Endothelial cell of umbilical vein (primary cell): Measurements from ENCODE around the gene CLDN14. TPM values are rescaled to one million over a fixed set of nuclear protein-coding genes. Genes with fewer than 3 reads are reported as not detected.

Experiments used
- BruUV-seq: library from RNA; stranded (reverse); fragments of 400-500 nt; replicated peaks from 2 replicates; lab custom pipeline; 2021; lab: Mats Ljungman, UMichigan
- CTCF ChIA-PET: fragments of 300-600, 350-600 bp; sonication (Branson Sonifier 250); formaldehyde crosslinking; loops from one replicate; lab custom pipeline; 2021; ENCODE audit warnings: antibody characterized with exemption, inconsistent platforms; lab: Charles Lee
- POLR2A ChIA-PET: fragments of 300-600, 350-600 bp; sonication (Branson Sonifier 250); formaldehyde crosslinking; loops from one replicate; lab custom pipeline; 2021; ENCODE audit warnings: antibody characterized with exemption, inconsistent platforms; lab: Charles Lee
- DNase-seq: peaks from one replicate; pipeline ENCODE4 v3.0.0-alpha.2; 2011; ENCODE audit warnings: low read depth, low spot score
- FAIRE-seq: peaks from 2 replicates; lab custom pipeline; 2011; peaks lifted over from hg19 to GRCh38; lab: Jason Lieb, UNC
- H2AFZ ChIP-seq: 2 replicates; pipeline ENCODE4 v1.6.0; 2012; ENCODE audit warnings: low read depth, low read length, control low read depth, inconsistent platforms
- H3K27ac ChIP-seq: 2 replicates; pipeline ENCODE4 v1.5.1; 2011; ENCODE audit warnings: low read depth, mild to moderate bottlenecking, control low read depth, low read length, moderate library complexity; ENCODE audit not compliant: insufficient read depth
- H3K27me3 ChIP-seq, 2 experiments: 2 replicates each; pipeline versions ENCODE4 v1.6.0 to v1.6.1; 2011; ENCODE audit warnings: low read length in 2 of 2, mixed read lengths in 1 of 2; ENCODE audit not compliant: control insufficient read depth in 2 of 2, insufficient read depth in 2 of 2
- H3K36me3 ChIP-seq, 2 experiments: 2 replicates in 1 of 2; 3 replicates in 1 of 2; pipeline ENCODE4 v1.5.1; 2011; ENCODE audit warnings: low read length in 2 of 2, mild to moderate bottlenecking in 1 of 2, moderate library complexity in 1 of 2; ENCODE audit not compliant: control insufficient read depth in 2 of 2, insufficient read depth in 2 of 2; ENCODE audit errors: extremely low read depth in 1 of 2
- H3K4me1 ChIP-seq: 3 replicates; pipeline ENCODE4 v1.5.1; 2011; ENCODE audit warnings: mild to moderate bottlenecking, low read length; ENCODE audit not compliant: control insufficient read depth, insufficient read depth; ENCODE audit errors: extremely low read depth
- H3K4me2 ChIP-seq: 2 replicates; pipeline ENCODE4 v1.6.1; 2011; ENCODE audit warnings: low read length, control low read depth, mixed read lengths; ENCODE audit not compliant: insufficient read depth
- H3K4me3 ChIP-seq, 3 experiments: fragments of 200-600 bp in 1 of 3; sonication (generic), shearing (Covaris generic) in 1 of 3; replicated peaks in 1 of 3; 2 replicates each; pipeline ENCODE4 v1.5.1; 2011 to 2016; ENCODE audit warnings: control low read depth in 3 of 3, low read length in 3 of 3, mild to moderate bottlenecking in 2 of 3, inconsistent platforms in 1 of 3, low read depth in 1 of 3, moderate library complexity in 1 of 3; ENCODE audit not compliant: insufficient read depth in 1 of 3
- H3K79me2 ChIP-seq: 2 replicates; pipeline ENCODE4 v1.6.0; 2012; ENCODE audit warnings: low read length, inconsistent platforms; ENCODE audit not compliant: control insufficient read depth, insufficient read depth
- H3K9ac ChIP-seq: replicated peaks from 2 replicates; pipeline ENCODE3; 2011; ENCODE audit warnings: low read length, control low read depth; ENCODE audit not compliant: insufficient read depth; ENCODE audit errors: extremely low read depth
- H3K9me1 ChIP-seq: replicated peaks from 3 replicates; pipeline ENCODE4 v1.6.0; 2011; ENCODE audit warnings: mild to moderate bottlenecking, low read length; ENCODE audit not compliant: control insufficient read depth, insufficient read depth; ENCODE audit errors: extremely low read depth
- H3K9me3 ChIP-seq: replicated peaks from 2 replicates; pipeline ENCODE4 v1.5.1; 2012; ENCODE audit warnings: low read length, inconsistent platforms; ENCODE audit not compliant: control insufficient read depth, insufficient read depth
- H4K20me1 ChIP-seq: replicated peaks from 2 replicates; pipeline ENCODE3; 2011; ENCODE audit warnings: mild to moderate bottlenecking, low read length; ENCODE audit not compliant: control insufficient read depth, insufficient read depth; ENCODE audit errors: extremely low read depth
- GATA2 ChIP-seq: IDR thresholded peaks from 2 replicates; pipeline ENCODE4 v1.7.0; 2011; ENCODE audit warnings: low read depth, mild to moderate bottlenecking, moderate library complexity, mixed read lengths, low read length; ENCODE audit not compliant: insufficient read length, insufficient read depth
- POLR2A ChIP-seq: IDR thresholded peaks from 2 replicates; pipeline ENCODE4 v1.6.1; 2012; ENCODE audit warnings: low read depth, mild to moderate bottlenecking, control low read depth, low read length
- POLR2AphosphoS5 ChIP-seq: IDR thresholded peaks from 2 replicates; pipeline ENCODE4 v1.6.1; 2012; ENCODE audit warnings: low read depth, mild to moderate bottlenecking, control low read depth, low read length, moderate library complexity; ENCODE audit not compliant: insufficient read depth
- dilution Hi-C: fragments of 300-500 bp; cut with MboI; formaldehyde crosslinking; loops from one replicate; pipeline ENCODE4 v1.15.0; 2019; ENCODE audit warnings: low sequenced_read_pairs; ENCODE audit not compliant: extremely low pct_ligation_motif_present
- intact Hi-C: fragments of 100-400 bp; cut with micrococcal nuclease; formaldehyde crosslinking; loops from one replicate; pipeline ENCODE4 v1.10.0; 2022
- polyA plus RNA-seq, 4 experiments: library from polyadenylated mRNA; depleted of rRNA in 3 of 4; stranded (reverse) in 3 of 4; unstranded in 1 of 4; fragments of >200 nt; gene quantifications; 2 replicates each; pipeline versions ENCODE4 v1.2.1 to v1.2.3, GENCODE V29; 2011 to 2012; ENCODE audit warnings: missing spikeins in 1 of 4
- total RNA-seq: library from RNA; stranded (reverse); gene quantifications from 2 replicates; pipeline ENCODE4 v1.2.3, GENCODE V29; 2021
- TF ChIP-seq, protein P1 (sequence below), 2 donors: IDR thresholded peaks; 1 replicate in 1 of 2; 2 replicates in 1 of 2; pipeline ENCODE4 v1.5.1; 2011; ENCODE audit warnings: low read length in 2 of 2, mild to moderate bottlenecking in 2 of 2, moderate library complexity in 2 of 2, control low read depth in 1 of 2, inconsistent platforms in 1 of 2, low read depth in 1 of 2; ENCODE audit not compliant: insufficient read depth in 1 of 2; ENCODE audit errors: extremely low read depth in 1 of 2

The CLDN14 gene
- total and polyA plus RNA-seq, 2 donors (not counting 3 experiments of a cell fraction or from before 2014, with no cell fraction given), result 1.0 to 2.5 TPM

DNA sequence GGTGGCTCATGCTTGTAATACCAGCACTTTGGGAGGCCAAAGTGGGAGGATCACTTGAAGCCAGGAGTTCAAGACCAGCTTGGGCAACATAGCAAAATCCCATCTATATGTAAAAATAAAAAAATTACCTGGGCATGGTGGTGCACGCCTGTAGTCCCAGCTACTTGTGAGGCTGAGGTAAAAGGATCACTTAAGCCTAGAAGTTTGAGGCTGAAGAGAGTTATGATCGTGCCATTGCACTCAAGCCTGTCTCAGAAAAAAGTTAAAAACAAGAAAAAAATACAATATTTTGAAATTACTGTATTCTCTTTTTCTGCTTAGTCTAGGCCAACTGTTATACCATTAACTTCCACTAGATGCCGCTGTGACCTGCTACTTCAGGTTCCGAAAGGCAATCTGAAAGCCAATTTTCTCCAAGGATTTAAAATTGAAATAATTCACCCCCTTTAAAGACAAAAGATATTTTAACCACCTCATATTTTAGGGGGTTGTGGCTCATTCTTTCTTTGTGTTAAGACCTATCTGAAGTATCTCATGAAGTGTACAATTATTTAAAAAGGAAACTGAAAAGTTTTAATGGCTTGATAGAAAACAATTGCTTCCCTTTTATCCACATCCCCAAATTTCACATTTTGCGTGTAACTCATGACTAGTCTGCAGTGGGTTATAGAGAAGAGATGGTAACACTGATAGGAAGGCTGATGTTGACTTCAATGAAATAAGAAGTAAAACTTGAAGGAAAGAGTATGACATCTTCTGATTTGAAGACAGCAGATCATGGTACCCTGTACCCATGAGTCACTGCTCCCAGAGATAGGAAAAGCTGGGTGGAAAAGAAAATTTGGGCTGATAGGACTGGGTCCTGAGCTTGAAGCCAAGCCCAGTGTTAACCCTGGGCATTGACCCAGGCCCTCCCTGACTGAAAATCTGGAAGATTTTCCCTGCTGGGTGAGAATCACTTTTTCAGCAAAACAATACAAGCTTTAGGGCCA is 24.4 kb upstream of the CLDN14 start:
- peak; percentile 78 for FAIRE-seq
- H3K27me3 ChIP-seq, result no peaks in the 10 kb centered on the region
- H2AFZ ChIP-seq, result no peak overlapping the region
- H3K9me1 ChIP-seq, result no peaks in the 10 kb centered on the region
- POLR2A ChIA-PET, result no interaction called here
- H3K4me2 ChIP-seq, result no peak overlapping the region
- DNase-seq, result peak; percentile 55
- no TSS peak for BruUV-seq
- dilution Hi-C loops, result no loop called here
- no peaks in the 10 kb centered on the region for H3K4me1 ChIP-seq
- H3K79me2 ChIP-seq, result no peaks in the 10 kb centered on the region
- H3K9me3 ChIP-seq, result no peaks in the 10 kb centered on the region
- no peak overlapping the region for H3K4me3 ChIP-seq
- no peaks in the 10 kb centered on the region for H4K20me1 ChIP-seq
- CTCF ChIA-PET, result interaction anchor here (0.7 to 3.1 kb wide), 16 partner anchors 9 to 423 kb away, joined by 3 to 14 read pairs (median 4); no protein-coding TSS in a partner anchor
- H3K9ac ChIP-seq, result no peak overlapping the region
- intact Hi-C loops, result loop anchor here (1.0 to 5.0 kb wide), 5 partner anchors 84 to 423 kb away; no protein-coding TSS in a partner anchor
- H3K27ac ChIP-seq, result no peak overlapping the region
- H3K36me3 ChIP-seq, result peaks cover 0 to 2% of the 10 kb centered on the region in 2 experiments
- TF ChIP-seq, protein P1, sequence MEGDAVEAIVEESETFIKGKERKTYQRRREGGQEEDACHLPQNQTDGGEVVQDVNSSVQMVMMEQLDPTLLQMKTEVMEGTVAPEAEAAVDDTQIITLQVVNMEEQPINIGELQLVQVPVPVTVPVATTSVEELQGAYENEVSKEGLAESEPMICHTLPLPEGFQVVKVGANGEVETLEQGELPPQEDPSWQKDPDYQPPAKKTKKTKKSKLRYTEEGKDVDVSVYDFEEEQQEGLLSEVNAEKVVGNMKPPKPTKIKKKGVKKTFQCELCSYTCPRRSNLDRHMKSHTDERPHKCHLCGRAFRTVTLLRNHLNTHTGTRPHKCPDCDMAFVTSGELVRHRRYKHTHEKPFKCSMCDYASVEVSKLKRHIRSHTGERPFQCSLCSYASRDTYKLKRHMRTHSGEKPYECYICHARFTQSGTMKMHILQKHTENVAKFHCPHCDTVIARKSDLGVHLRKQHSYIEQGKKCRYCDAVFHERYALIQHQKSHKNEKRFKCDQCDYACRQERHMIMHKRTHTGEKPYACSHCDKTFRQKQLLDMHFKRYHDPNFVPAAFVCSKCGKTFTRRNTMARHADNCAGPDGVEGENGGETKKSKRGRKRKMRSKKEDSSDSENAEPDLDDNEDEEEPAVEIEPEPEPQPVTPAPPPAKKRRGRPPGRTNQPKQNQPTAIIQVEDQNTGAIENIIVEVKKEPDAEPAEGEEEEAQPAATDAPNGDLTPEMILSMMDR (IDR thresholded peaks at IDR 0.05; ENCODE audit: extremely low read depth in 1 of 2, insufficient read depth in 1 of 2, low read depth in 1 of 2, low read length in 2 of 2), result peak; percentile 61 to 67
- no peak for TF ChIP-seq POLR2A
- TF ChIP-seq POLR2AphosphoS5, result no peak
- TF ChIP-seq GATA2, result no peak
